Measurements from ENCODE around the gene RSRC1. TPM values are rescaled to one million over a fixed set of nuclear protein-coding genes. Genes with fewer than 3 reads are reported as not detected.
"Not testable (repeated sequence)": the region's sequence is repeated elsewhere in the genome, so short reads cannot be mapped to it uniquely, and the experiment has no call there.

Gene RSRC1
- polyA plus RNA-seq, 1 donor (not counting 4 experiments of a cell fraction or from before 2014, with no cell fraction given): 11.1 TPM

- FAIRE-seq (no peak), DNase-seq (ENCODE audit: low read depth, low spot score) (no peak)
- no peaks in the 10 kb centered on the region for H3K79me2 ChIP-seq (ENCODE audit: control insufficient read depth, insufficient read depth, low read length)
- H2AFZ ChIP-seq (ENCODE audit: control insufficient read depth, low read length): no peak overlapping the region
- H3K27me3 ChIP-seq (ENCODE audit: control insufficient read depth, extremely low read depth, insufficient read depth, low read length): no peaks in the 10 kb centered on the region
- dilution Hi-C loops (cut with MboI; ENCODE audit: extremely low pct_ligation_motif_present, low sequenced_read_pairs): no loop called here
- no peaks in the 10 kb centered on the region for H3K9me3 ChIP-seq (ENCODE audit: control insufficient read depth, low read depth, low read length)
- H3K9me1 ChIP-seq (ENCODE audit: control insufficient read depth, extremely low read depth, insufficient read depth, low read length): no peaks in the 10 kb centered on the region
- H3K27ac ChIP-seq (ENCODE audit: control insufficient read depth, insufficient read depth, low read length): no peak overlapping the region
- H4K20me1 ChIP-seq (ENCODE audit: control insufficient read depth, extremely low read depth, insufficient read depth, low read length): no peaks in the 10 kb centered on the region
- H3K4me2 ChIP-seq (ENCODE audit: control insufficient read depth, extremely low read depth, insufficient read depth, low read depth, low read length): no peak overlapping the region
- no peak overlapping the region for H3K4me3 ChIP-seq (ENCODE audit: control insufficient read depth in 2 of 3, extremely low read depth in 1 of 3, insufficient read depth in 2 of 3, low read depth in 1 of 3, low read length in 3 of 3)
- H3K4me1 ChIP-seq (ENCODE audit: control insufficient read depth, extremely low read depth, insufficient read depth, low read length): no peaks in the 10 kb centered on the region
- TF ChIP-seq CTCF (optimal IDR thresholded peaks at IDR 0.05 in 1 of 3, IDR thresholded peaks at IDR 0.05 in 1 of 3, conservative IDR thresholded peaks at IDR 0.05 in 1 of 3; ENCODE audit: extremely low read depth in 1 of 3, insufficient read depth in 2 of 3, low read length in 3 of 3): no peak
- TF ChIP-seq EZH2 (IDR thresholded peaks at IDR 0.05; ENCODE audit: low read length): no peak
- no peaks in the 10 kb centered on the region for H3K36me3 ChIP-seq (ENCODE audit: control insufficient read depth in 2 of 2, extremely low read depth in 1 of 2, insufficient read depth in 2 of 2, low read length in 2 of 2)
- no peak overlapping the region for H3K9ac ChIP-seq (ENCODE audit: control insufficient read depth, extremely low read depth, insufficient read depth, low read length)
Measured at GRCh38 chr3:158314426-158315357, 204.8 kb downstream of the RSRC1 start.

- H3K79me2 ChIP-seq (ENCODE audit: control insufficient read depth, insufficient read depth, low read length); H3K9ac ChIP-seq (ENCODE audit: control insufficient read depth, extremely low read depth, insufficient read depth, low read length); H3K9me3 ChIP-seq (ENCODE audit: control insufficient read depth, low read depth, low read length); dilution Hi-C loops (cut with MboI; ENCODE audit: extremely low pct_ligation_motif_present, low sequenced_read_pairs); H3K36me3 ChIP-seq (ENCODE audit: control insufficient read depth in 2 of 2, extremely low read depth in 1 of 2, insufficient read depth in 2 of 2, low read length in 2 of 2); DNase-seq (ENCODE audit: low read depth, low spot score); H3K9me1 ChIP-seq (ENCODE audit: control insufficient read depth, extremely low read depth, insufficient read depth, low read length); FAIRE-seq; H3K27me3 ChIP-seq (ENCODE audit: control insufficient read depth, extremely low read depth, insufficient read depth, low read length); H3K4me2 ChIP-seq (ENCODE audit: control insufficient read depth, extremely low read depth, insufficient read depth, low read depth, low read length); H4K20me1 ChIP-seq (ENCODE audit: control insufficient read depth, extremely low read depth, insufficient read depth, low read length); H3K4me1 ChIP-seq (ENCODE audit: control insufficient read depth, extremely low read depth, insufficient read depth, low read length); H3K27ac ChIP-seq (ENCODE audit: control insufficient read depth, insufficient read depth, low read length); H2AFZ ChIP-seq (ENCODE audit: control insufficient read depth, low read length); H3K4me3 ChIP-seq (ENCODE audit: control insufficient read depth in 2 of 3, extremely low read depth in 1 of 3, insufficient read depth in 2 of 3, low read depth in 1 of 3, low read length in 3 of 3): not testable (repeated sequence)
Measured at GRCh38 chr3:158329696-158330441, 220.0 kb downstream of the RSRC1 start.

Measured in keratinocyte (primary cell).